MM.1S (cell line): ENCODE measurements around the gene FAM193B.

ENCODE experiments used
- DNase-seq: peaks from one replicate; pipeline ENCODE4 v3.0.0-alpha.2; 2015
- H2AFZ ChIP-seq: fragments of 300-600 bp; sonication (generic); 2 replicates; pipeline ENCODE4 v1.6.0; 2016; ENCODE audit warnings: antibody characterized with exemption, low read length
- H3F3A ChIP-seq: fragments of 300-600 bp; sonication (generic); 2 replicates; pipeline ENCODE4 v1.6.1; 2016; ENCODE audit warnings: mild to moderate bottlenecking, antibody characterized with exemption, low read length, moderate library complexity, mixed read lengths; ENCODE audit not compliant: insufficient read depth
- H3K27ac ChIP-seq: fragments of 300-600 bp; sonication (generic); 2 replicates; pipeline ENCODE4 v1.5.1; 2016; ENCODE audit warnings: mild to moderate bottlenecking, low read length
- H3K27me3 ChIP-seq: fragments of 300-600 bp; sonication (generic); replicated peaks from 2 replicates; pipeline ENCODE4 v1.6.0; 2016; ENCODE audit warnings: low read length; ENCODE audit not compliant: insufficient read depth
- H3K36me3 ChIP-seq: fragments of 300-600 bp; sonication (generic); replicated peaks from 2 replicates; pipeline ENCODE4 v1.6.1; 2016; ENCODE audit warnings: mild to moderate bottlenecking, low read length, mixed read lengths; ENCODE audit not compliant: insufficient read depth
- H3K4me1 ChIP-seq: fragments of 300-600 bp; sonication (generic); 2 replicates; pipeline ENCODE4 v1.6.1; 2016; ENCODE audit warnings: low read length, mixed read lengths
- H3K4me2 ChIP-seq: fragments of 300-600 bp; sonication (generic); 2 replicates; pipeline ENCODE4 v1.6.0; 2016; ENCODE audit warnings: low read depth, low read length
- H3K4me3 ChIP-seq: fragments of 300-600 bp; sonication (generic); 2 replicates; pipeline ENCODE4 v1.5.1; 2016; ENCODE audit warnings: low read length, mixed read lengths
- H3K79me2 ChIP-seq: fragments of 300-600 bp; sonication (generic); 2 replicates; pipeline ENCODE4 v1.6.1; 2016; ENCODE audit warnings: mixed run types, low read length, mixed read lengths
- H3K9ac ChIP-seq: fragments of 300-600 bp; sonication (generic); 2 replicates; pipeline ENCODE4 v1.6.1; 2016; ENCODE audit warnings: low read length, mixed read lengths
- H3K9me2 ChIP-seq: fragments of 300-600 bp; sonication (generic); replicated peaks from 2 replicates; pipeline ENCODE4 v1.6.1; 2016; ENCODE audit warnings: mild to moderate bottlenecking, low read length, mixed read lengths; ENCODE audit not compliant: insufficient read depth
- H3K9me3 ChIP-seq: fragments of 300-600 bp; sonication (generic); replicated peaks from 2 replicates; pipeline ENCODE4 v1.6.1; 2016; ENCODE audit warnings: mild to moderate bottlenecking, low read length, mixed read lengths; ENCODE audit not compliant: insufficient read depth
- H4K20me1 ChIP-seq: fragments of 300-600 bp; sonication (generic); 2 replicates; pipeline ENCODE4 v1.6.1; 2016; ENCODE audit warnings: mild to moderate bottlenecking, low read length, moderate library complexity, mixed read lengths; ENCODE audit not compliant: insufficient read depth
- EZH2 ChIP-seq: fragments of 300-600 bp; sonication (generic); optimal IDR thresholded peaks from 2 replicates; pipeline ENCODE3; 2017; ENCODE audit warnings: low read depth, mild to moderate bottlenecking, antibody characterized with exemption, low read length, mixed read lengths
- EZH2phosphoT487 ChIP-seq: fragments of 300-600 bp; sonication (generic); IDR thresholded peaks from 2 replicates; pipeline ENCODE4 v1.6.1; 2018; ENCODE audit warnings: antibody characterized with exemption, low read length
- TF ChIP-seq, protein P1 (sequence below): fragments of 300-600 bp; sonication (generic); IDR thresholded peaks from 2 replicates; pipeline ENCODE4 v1.5.1; 2016; ENCODE audit warnings: antibody characterized with exemption, low read length, mixed read lengths

FAM193B gene

GRCh38 chr5:177471610-177472356 lies 82.6 kb downstream of the FAM193B start:
- Histone ChIP-seq H3K4me3 (no peak overlapping the region), H3K79me2 (no peaks in the 10 kb centered on the region), H3F3A (no peaks in the 10 kb centered on the region), H2AFZ (no peak overlapping the region), H3K9ac (no peak overlapping the region), H3K4me2 (no peak overlapping the region), H3K9me3 (no peaks in the 10 kb centered on the region), H3K36me3 (no peaks in the 10 kb centered on the region), H4K20me1 (no peaks in the 10 kb centered on the region), H3K27me3 (peaks cover 64% of the 10 kb centered on the region), H3K9me2 (no peaks in the 10 kb centered on the region), H3K27ac (no peak overlapping the region), H3K4me1 (no peaks in the 10 kb centered on the region)
- DNase-seq, result no peak
- TF ChIP-seq, protein P1, sequence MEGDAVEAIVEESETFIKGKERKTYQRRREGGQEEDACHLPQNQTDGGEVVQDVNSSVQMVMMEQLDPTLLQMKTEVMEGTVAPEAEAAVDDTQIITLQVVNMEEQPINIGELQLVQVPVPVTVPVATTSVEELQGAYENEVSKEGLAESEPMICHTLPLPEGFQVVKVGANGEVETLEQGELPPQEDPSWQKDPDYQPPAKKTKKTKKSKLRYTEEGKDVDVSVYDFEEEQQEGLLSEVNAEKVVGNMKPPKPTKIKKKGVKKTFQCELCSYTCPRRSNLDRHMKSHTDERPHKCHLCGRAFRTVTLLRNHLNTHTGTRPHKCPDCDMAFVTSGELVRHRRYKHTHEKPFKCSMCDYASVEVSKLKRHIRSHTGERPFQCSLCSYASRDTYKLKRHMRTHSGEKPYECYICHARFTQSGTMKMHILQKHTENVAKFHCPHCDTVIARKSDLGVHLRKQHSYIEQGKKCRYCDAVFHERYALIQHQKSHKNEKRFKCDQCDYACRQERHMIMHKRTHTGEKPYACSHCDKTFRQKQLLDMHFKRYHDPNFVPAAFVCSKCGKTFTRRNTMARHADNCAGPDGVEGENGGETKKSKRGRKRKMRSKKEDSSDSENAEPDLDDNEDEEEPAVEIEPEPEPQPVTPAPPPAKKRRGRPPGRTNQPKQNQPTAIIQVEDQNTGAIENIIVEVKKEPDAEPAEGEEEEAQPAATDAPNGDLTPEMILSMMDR, result no peak
- TF ChIP-seq EZH2phosphoT487 (no peak), EZH2 (no peak)

GRCh38 chr5:177470759-177471536 lies 83.4 kb downstream of the FAM193B start:
- TF ChIP-seq, protein P1, result no peak
- no peak for TF ChIP-seq EZH2phosphoT487
- no peak for TF ChIP-seq EZH2
- peaks cover 72% of the 10 kb centered on the region for H3K27me3 ChIP-seq
- H3K4me3 ChIP-seq, result no peak overlapping the region
- H3K36me3 ChIP-seq, result no peaks in the 10 kb centered on the region
- DNase-seq, result no peak
- H3K27ac ChIP-seq, result no peak overlapping the region
- no peak overlapping the region for H3K4me2 ChIP-seq
- H3K9me2 ChIP-seq, result no peaks in the 10 kb centered on the region
- no peaks in the 10 kb centered on the region for H3K4me1 ChIP-seq
- H3F3A ChIP-seq, result no peaks in the 10 kb centered on the region
- H4K20me1 ChIP-seq, result no peaks in the 10 kb centered on the region
- H3K9me3 ChIP-seq, result no peaks in the 10 kb centered on the region
- H3K79me2 ChIP-seq, result no peaks in the 10 kb centered on the region
- H2AFZ ChIP-seq, result no peak overlapping the region
- H3K9ac ChIP-seq, result no peak overlapping the region
